WERI-Rb-1 (cell line): ENCODE results near the gene CAPN14.

ENCODE experiments used
- DNase-seq: peaks from one replicate; pipeline ENCODE4 v3.0.0-alpha.2; 2020
- H3K27ac ChIP-seq: fragments of 250-450 bp; sonication (Bioruptor Pico); 2 replicates; pipeline ENCODE4 v1.5.1; 2020; ENCODE audit warnings: mild to moderate bottlenecking, moderate library complexity
- H3K27me3 ChIP-seq: fragments of 250-450 bp; sonication (Bioruptor Pico); 2 replicates; pipeline ENCODE4 v1.5.1; 2021; ENCODE audit warnings: mild to moderate bottlenecking, low read depth, moderate library complexity; ENCODE audit not compliant: insufficient read depth, severe bottlenecking
- H3K36me3 ChIP-seq: fragments of 250-450 bp; sonication (Bioruptor Pico); 2 replicates; pipeline ENCODE4 v1.5.1; 2020; ENCODE audit warnings: mild to moderate bottlenecking, moderate library complexity
- H3K4me3 ChIP-seq: 2 replicates; pipeline ENCODE4 v1.5.1; 2011; ENCODE audit warnings: low read depth, mild to moderate bottlenecking, control low read depth, low read length
- H3K9me3 ChIP-seq: fragments of 250-450 bp; sonication (Bioruptor Pico); 2 replicates; pipeline ENCODE4 v1.5.1; 2021; ENCODE audit warnings: mild to moderate bottlenecking, moderate library complexity; ENCODE audit not compliant: severe bottlenecking
- CTCF ChIP-seq: IDR thresholded peaks from 2 replicates; pipeline ENCODE4 v1.5.1; 2011; ENCODE audit warnings: low read depth, mild to moderate bottlenecking, control low read depth, inconsistent platforms, low read length

The CAPN14 gene

GRCh38 chr2:31208240-31208639 is 9.1 kb downstream of the CAPN14 start:
- H3K27ac ChIP-seq: no peak overlapping the region
- TF ChIP-seq CTCF: no peak
- H3K9me3 ChIP-seq: no peaks in the 10 kb centered on the region
- H3K27me3 ChIP-seq: no peaks in the 10 kb centered on the region
- H3K4me3 ChIP-seq: no peak overlapping the region
- no peaks in the 10 kb centered on the region for H3K36me3 ChIP-seq
- DNase-seq: no peak

GRCh38 chr2:31207790-31208189 is 9.5 kb downstream of the CAPN14 start:
- Histone ChIP-seq H3K36me3 (no peaks in the 10 kb centered on the region), H3K27me3 (no peaks in the 10 kb centered on the region), H3K4me3 (no peak overlapping the region), H3K27ac (no peak overlapping the region), H3K9me3 (no peaks in the 10 kb centered on the region)
- no peak for DNase-seq
- TF ChIP-seq CTCF: no peak

- no peak for DNase-seq
- Histone ChIP-seq H3K9me3 (no peaks in the 10 kb centered on the region), H3K27me3 (no peaks in the 10 kb centered on the region), H3K36me3 (no peaks in the 10 kb centered on the region), H3K4me3 (no peak overlapping the region), H3K27ac (no peak overlapping the region)
- no peak for TF ChIP-seq CTCF
Observed at GRCh38 chr2:31205613-31206012, 11.7 kb downstream of the CAPN14 start.

- H3K4me3 ChIP-seq: no peak overlapping the region
- no peaks in the 10 kb centered on the region for H3K9me3 ChIP-seq
- no peaks in the 10 kb centered on the region for H3K27me3 ChIP-seq
- no peak for TF ChIP-seq CTCF
- H3K27ac ChIP-seq: no peak overlapping the region
- DNase-seq: no peak
- no peaks in the 10 kb centered on the region for H3K36me3 ChIP-seq
Observed at GRCh38 chr2:31205186-31205585, 12.1 kb downstream of the CAPN14 start.

GRCh38 chr2:31204783-31205182 is 12.5 kb downstream of the CAPN14 start:
- Histone ChIP-seq H3K36me3 (no peaks in the 10 kb centered on the region), H3K27me3 (no peaks in the 10 kb centered on the region), H3K9me3 (no peaks in the 10 kb centered on the region), H3K27ac (no peak overlapping the region), H3K4me3 (no peak overlapping the region)
- no peak for TF ChIP-seq CTCF
- DNase-seq: no peak

- no peaks in the 10 kb centered on the region for H3K36me3 ChIP-seq
- H3K27me3 ChIP-seq: no peaks in the 10 kb centered on the region
- TF ChIP-seq CTCF: no peak
- no peak for DNase-seq
- H3K9me3 ChIP-seq: no peaks in the 10 kb centered on the region
- H3K27ac ChIP-seq: no peak overlapping the region
- no peak overlapping the region for H3K4me3 ChIP-seq
Observed at GRCh38 chr2:31203916-31204315, 13.4 kb downstream of the CAPN14 start.
